GM18526 (cell line): ENCODE measurements around the gene NKTR.

ENCODE experiments used
- POLR2A ChIP-seq: IDR thresholded peaks from 3 replicates; pipeline ENCODE4 v1.6.1; 2011; ENCODE audit not compliant: insufficient read length; ENCODE audit errors: extremely low read depth

The NKTR gene

DNA sequence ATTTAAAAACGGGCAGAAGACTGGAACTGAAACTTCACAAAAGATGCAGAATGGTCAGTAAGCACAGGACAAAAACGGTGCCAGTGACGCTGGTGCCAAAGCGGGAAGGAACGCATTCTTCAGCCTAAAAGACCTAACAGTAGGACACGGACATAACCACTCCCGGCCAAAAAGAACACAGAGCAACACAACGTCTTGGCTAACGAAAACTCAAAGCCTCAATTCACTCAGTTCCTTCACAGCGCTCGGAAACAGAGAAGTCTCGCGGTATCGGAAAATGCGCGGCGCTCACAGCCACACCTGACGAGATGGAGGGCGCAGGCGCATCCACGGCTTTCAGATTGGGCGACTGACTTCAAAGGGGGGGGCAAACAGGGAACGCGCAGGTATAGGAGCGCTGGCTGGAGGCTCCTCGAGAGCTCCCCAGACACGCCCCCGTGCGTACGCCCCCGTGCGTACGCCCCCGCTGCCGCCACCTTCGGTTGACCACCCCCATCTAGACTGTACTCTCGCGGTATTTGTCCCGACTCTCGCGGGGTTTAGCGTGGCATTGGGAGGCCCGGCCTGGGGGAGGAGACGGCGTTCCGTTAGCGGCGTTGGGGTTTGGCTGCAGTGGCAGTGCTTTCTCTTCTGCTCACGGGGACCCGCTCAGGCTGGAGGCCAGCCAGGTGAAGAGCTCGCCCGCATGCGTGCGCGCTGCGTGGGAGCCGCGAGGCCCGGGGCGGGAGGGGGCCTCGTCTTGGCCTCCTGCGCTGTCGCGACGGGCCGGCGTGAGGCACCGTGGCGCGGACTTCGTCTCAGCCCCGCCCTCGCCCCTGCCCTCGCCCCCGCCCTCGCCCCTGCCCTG is at the start of gene NKTR:
Gene NKTR (plus strand): TSS at position 576 of the 847 bp plus-strand sequence. CDS start 321 bp downstream, outside the sequence.
- TF ChIP-seq POLR2A: peak; percentile 69

DNA sequence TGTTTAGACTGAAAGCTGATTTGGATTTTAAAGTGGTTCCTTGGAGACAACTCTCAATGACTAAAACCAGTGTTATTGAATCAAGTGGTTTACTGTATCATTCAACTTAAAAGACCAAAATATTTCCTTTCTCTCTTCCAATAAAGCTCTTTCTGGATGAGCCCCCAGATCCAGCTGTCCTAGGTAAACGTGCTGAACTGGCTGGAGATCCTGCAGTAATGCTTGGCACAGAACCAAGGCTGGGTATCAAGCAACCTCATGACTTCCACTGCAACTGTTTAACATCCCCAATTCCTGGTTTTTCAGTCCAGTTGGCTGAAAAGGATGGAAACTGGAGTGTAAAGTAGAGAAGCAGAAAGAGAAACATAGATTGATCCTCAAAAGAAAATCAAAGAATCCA is 47.7 kb upstream of the NKTR start:
- TF ChIP-seq POLR2A: no peak

DNA sequence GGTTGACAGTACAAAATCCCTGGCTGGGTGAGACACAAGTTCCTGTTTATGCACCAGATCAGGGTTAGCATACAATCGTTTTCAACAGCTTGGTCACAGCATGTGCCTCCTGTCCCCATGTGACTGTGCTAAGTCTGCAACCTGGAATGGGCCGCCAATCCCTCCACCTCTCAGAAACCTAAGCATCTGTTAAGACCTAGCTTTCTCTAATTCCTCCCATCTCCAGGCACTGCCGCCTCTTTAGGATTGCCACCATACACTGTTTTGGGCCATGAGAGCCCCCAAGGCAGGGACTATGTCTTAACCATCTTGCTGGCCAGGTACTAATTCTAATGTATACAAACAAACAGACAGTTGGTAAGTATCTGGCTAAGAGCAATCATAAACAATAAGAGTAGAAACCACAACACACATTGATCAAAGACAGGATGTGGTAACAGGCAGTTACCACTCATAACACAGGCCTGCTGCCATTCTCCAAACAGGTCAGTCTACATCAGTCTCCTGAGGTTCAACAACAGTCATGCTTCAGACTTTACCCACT is 44.3 kb upstream of the NKTR start:
- no peak for TF ChIP-seq POLR2A

DNA sequence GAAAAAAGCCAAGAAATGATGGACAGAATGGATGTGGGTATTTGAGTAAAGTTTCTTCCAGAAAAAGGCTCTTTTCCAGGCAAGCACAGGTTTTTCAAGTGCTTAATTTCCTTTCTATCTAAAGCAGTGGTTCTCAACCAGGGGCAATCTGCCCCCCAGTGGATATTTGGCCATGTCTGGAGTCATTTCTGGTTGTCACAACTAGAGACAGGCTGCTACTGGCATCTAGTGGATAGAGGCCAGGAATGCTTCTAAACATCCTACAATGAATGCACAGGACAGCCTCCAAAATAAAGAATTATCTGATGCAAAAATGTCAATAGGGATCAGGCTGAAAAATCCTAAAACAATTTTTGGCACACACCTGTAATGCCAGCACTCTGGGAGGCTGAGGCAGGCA is 42.6 kb upstream of the NKTR start:
- no peak for TF ChIP-seq POLR2A

DNA sequence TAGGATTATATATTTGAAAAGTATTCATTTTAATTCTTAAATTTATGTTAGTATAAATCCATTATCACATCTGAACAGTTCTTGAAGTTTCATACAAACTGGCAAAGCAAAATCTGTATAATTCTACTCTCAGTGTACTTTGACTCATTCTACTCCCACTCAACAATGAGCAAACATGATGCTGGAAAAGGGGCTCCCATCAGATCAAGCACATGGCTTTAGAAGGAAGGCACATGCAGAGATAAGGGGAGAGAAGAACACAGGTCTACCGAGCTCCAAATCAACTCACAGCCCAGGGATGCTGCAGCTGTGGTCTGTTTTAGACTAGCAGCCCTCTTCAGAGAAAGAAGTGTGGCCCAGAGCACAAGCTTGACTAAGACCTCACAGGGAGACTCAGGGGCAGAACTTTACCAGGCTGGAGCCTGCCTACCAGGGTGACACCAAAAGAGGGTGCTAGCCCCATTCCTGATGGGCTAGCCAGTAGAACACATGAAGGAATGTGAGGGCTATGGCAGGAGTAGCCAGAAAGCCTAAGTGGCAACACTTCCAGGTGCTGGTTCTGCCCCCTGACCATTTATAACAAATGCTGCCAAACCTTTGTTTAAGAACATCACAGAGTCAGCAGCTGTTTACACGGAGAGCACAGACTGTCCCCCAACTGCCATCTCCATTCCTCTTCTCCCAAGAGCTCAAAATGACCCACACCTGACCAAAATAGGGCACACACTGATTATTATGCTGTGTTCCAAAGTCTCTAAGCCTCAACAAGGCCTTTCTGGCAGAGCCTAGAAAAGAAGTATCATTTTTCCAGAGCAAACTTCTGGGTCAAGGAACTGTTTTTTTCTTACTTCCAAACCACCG is 38.2 kb upstream of the NKTR start:
- no peak for TF ChIP-seq POLR2A

DNA sequence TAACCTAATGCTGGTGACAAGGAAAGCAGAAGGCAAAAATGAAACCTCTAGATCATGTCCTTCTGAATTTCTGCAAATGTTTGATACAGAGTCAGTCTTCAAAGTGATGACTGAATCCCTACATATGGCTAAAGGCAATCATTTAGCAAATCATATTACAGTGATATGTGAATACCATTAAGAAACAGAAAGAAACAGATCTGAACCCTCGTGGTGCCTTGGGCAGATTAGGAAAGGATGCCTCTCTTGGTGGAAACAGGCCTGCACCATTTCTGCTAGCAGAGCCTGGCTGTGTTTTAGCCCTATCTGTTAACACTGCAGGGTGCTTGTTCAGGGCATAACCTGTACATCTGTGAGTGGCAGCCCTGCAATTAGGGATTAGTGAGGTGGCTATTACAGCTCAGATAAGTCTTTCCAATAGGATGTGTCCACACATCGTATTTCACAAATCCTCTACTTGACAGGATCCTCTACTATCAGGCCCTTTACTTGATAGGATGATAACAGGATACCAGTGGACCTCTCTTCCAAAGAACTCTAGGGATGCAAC is 30.8 kb upstream of the NKTR start:
- TF ChIP-seq POLR2A: no peak

DNA sequence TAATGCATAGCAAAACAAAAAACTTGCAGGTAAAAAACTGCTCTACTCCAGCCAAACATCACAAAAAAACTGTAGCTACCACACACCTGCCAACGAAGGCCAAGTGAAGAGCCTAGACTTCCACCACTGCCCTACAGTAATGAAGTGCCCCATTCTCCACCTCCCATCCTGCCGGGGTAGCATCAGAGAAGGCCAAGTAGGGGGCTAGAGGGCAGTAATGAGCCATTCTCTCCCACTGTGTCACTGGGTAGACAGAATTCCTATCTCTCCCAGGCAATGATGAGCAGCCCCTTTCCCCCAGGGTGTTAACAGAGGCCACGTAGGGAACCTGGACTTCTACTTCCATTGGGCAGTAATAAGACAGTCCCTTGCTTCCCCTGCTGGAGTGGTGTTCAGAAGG is 28.2 kb upstream of the NKTR start:
- TF ChIP-seq POLR2A: no peak

DNA sequence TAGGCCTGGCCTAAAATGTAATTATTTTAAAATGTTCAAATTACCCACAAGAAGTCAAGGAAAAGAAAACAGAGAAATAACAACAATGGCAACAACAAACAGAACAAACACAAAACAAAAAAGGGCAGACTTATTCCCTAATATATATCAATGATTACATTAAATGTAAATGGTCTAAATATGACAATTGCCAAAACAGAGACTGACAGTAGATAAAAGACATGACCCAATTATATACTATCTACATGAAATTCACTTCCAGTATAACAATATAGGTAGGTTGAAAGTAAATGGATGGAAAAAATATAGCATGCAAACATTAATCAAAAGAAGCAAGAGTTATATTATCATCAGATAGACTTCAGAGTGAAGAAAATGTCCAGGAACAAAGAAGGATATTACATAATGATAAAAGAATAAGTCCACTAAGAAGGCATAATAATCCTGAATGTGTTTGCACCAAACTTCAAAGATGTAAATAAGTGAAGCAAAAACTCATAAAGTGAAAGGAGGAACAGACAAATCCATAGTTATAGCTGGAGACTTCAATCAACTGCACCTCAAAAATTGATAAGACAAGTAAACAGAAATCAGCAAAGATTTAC is 25.2 kb upstream of the NKTR start:
- TF ChIP-seq POLR2A: no peak

DNA sequence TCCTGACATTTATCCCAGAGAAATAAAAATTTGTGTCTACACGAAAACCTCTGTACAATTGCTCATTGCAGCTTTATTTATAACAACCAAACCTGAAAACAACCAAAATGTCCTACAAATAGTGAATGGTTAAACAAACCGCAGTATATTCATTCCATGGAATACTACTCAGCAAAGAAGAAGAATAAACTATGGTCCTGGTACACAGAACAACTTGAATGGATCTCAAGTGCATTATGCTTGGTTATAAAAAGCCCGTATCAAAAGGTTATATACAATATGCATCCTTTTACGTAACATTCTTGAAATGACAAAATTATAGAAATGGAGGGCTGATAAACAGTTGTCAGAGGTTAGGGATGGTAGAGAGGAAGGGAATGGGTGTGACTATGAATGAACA is 22.4 kb upstream of the NKTR start:
- TF ChIP-seq POLR2A: no peak

DNA sequence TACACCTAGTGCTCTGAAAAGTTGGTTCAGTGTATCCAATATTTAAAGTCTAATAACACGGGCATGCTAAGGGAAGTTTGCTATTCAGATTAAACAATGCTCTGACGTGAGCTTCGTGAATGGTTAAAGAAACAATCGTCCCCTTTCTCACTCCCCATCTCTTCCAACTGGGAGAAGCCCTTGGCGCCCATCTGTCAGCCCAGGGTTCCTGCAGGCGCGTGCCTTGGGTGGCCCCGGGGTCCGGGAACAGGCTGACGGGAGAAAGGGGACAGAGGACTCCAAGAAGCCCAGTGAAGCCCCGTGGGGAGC is 19.1 kb upstream of the NKTR start:
- no peak for TF ChIP-seq POLR2A

DNA sequence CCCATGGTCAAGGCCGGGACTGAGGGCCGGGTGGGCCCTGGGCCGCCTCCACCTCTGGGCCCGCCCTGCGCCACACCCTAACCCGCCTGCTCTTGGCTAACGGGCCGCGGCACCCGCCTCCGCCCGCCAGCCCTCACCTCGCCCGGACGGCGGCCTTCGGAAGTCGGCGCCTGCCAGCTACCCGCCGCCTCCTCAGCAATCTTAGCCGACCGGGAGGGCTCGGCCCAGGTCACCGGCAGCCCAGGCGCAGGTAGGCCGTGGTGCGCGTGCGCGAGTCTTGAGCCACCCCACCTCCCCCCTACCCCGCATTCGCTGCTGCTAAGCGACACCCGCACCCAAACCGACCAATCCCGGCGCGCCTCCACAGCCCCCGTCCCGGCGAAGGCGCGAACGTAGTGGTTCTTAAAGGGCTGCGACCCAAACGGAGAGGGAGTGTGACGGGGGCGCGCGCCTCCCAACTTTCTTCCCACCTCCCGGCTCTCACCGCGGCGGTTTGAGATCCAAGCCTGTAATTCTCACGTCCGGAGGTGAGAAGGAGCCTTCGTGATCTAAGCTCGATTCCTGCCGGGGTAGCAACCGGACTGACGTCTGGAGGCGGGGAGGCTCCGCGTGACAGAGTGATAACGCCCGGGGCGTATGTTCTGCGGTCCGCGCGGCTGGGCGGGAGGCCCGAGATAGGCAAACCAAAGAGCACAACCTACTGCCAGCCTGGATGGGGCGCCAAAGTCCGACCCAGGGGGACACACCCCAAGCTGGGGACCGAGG is 18.6 kb upstream of the NKTR start, which contains the start of gene SEC22C:
Gene SEC22C (minus strand): TSS at position 259 of the 765 bp plus-strand sequence. CDS start 12,921 bp downstream, outside the sequence.
- peak; percentile 80 for TF ChIP-seq POLR2A

DNA sequence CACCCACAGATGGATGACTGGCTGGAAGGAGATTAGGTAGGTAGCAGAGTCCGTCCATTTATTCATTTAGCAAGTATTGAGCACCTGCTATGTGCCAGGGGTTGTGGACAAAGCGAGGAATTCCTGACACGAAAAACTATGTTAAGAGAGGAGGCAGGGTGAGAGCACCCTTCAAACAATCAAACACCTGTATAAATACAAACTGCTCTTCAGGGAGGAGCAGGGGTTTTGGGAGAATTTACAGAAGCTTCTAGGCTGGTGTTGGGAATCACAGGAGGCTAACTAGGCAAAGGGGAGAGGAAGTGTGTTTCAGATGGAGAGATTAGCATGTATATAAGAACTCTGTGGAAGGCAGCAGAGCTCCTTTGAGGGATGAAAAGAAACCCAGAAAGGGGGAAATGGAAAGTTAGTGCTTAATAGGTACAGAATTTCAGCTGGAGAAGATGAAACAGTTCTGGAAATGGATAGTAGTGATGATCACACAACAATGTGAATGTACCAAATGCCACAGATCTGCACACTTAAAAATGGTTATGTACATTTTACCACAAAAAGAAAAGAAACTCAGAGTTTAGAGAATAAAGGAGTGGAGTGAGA is 17.9 kb upstream of the NKTR start:
- TF ChIP-seq POLR2A: no peak

DNA sequence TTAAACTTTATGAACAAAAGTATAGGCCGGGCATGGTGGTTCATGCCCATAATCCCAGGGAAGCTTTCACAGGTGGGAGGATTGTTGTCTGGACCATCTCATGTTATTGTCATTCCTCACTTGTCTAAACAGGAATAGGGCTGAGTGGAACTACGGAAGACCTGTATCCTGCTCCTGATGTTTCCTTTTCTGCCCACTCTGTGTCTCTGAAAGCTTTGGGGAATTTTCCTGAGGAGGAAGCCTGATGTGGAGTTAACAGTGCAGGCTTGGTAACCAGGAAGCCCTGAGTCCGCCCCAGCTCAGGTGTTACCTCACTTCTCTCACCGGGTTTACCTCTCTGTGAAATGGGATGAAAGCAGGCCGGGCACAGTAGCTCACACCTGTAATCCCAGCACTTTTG is 11.9 kb upstream of the NKTR start:
- no peak for TF ChIP-seq POLR2A

DNA sequence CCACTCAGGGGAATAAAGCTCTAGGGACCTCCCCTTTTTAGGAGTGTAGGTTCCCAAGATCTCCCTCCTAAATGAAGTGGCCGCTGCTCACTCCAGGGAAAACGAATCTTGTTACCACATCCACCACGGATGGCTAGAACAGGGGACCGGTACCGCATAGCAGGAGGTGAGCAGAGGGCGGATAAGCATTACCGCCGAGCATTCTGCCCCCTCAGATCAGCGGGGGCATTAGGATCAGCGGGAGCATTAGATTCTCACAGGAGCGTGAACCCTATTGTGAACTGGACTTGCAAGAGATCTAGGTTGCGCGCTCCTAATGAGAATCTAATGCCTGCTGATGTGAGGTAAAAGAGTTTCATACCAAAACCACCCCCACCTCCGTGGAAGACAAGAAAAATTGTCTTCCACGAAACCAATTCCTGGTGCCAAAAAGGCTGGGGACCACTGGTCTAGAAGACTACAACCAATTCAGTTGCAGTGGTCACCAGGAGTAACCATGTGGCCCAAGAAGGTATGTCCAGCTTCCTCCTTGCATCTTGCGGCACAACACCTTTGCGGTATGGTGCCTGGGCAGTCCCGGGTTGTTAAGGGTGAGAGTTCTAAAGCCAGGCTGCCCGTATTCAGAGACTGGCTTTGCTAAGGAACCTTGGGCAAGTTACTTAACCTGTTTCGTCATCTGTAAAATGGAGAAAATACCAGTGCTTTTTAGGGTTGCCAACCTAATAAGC is 10.9 kb upstream of the NKTR start:
- TF ChIP-seq POLR2A: no peak
